Heart right ventricle (tissue), 16 donors: ENCODE measurements around the gene NF1. TPM values are rescaled to one million over a fixed set of nuclear protein-coding genes. Genes with fewer than 3 reads are reported as not detected.
A peak's percentile ranks its signal among the peaks of the same experiment; 100 is the strongest.

Source experiments
- ATAC-seq, 8 donors: fragments of 200-7000 bp; cut with Tn5 transposase; one replicate each; pipeline ENCODE4 v1.9.1; 2020; ENCODE audit warnings: mild to moderate bottlenecking in 8 of 8, moderate library complexity in 8 of 8, moderate number of reproducible peaks in 1 of 8
- DNase-seq, 2 donors: peaks; one replicate each; pipeline ENCODE4 v3.0.0-alpha.2; 2020
- H3K27ac ChIP-seq, 10 donors: fragments of 200-600 bp; sonication (generic) in 2 of 10; one replicate each; pipeline versions ENCODE4 v1.5.0 to v1.8.0; 2020 to 2022; ENCODE audit warnings: mild to moderate bottlenecking in 3 of 10
- H3K27me3 ChIP-seq, 7 donors: fragments of 200-600 bp; one replicate each; pipeline ENCODE4 v1.8.0; 2021 to 2022; ENCODE audit warnings: mild to moderate bottlenecking in 2 of 7
- H3K36me3 ChIP-seq, 9 donors: fragments of 200-600 bp; sonication (generic) in 1 of 9; one replicate each; pipeline versions ENCODE4 v1.5.0 to v1.8.0; 2020 to 2022; ENCODE audit warnings: mild to moderate bottlenecking in 2 of 9
- H3K4me1 ChIP-seq, 9 donors: fragments of 200-600 bp; sonication (generic) in 1 of 9; one replicate each; pipeline versions ENCODE4 v1.5.0 to v1.8.0; 2020 to 2022; ENCODE audit warnings: mild to moderate bottlenecking in 4 of 9
- H3K4me3 ChIP-seq, 10 donors: fragments of 200-600 bp; sonication (generic) in 2 of 10; one replicate each; pipeline versions ENCODE4 v1.5.0 to v1.8.0; 2020 to 2022; ENCODE audit warnings: mild to moderate bottlenecking in 7 of 10, moderate library complexity in 2 of 10
- H3K9me3 ChIP-seq, 11 donors: fragments of 200-600 bp in 10 of 11; sonication (generic) in 2 of 11; one replicate each; pipeline versions ENCODE4 v1.5.0 to v1.8.0; 2013 to 2022; ENCODE audit warnings: mild to moderate bottlenecking in 2 of 11, control low read depth in 1 of 11, moderate library complexity in 1 of 11
- WGBS, 2 donors: extraction: QIAGEN DNeasy Blood & Tissue Kit; methylation state at CpG; one replicate each; pipeline ENCODE4 v1.1.7; 2013; ENCODE audit warnings: inconsistent platforms in 1 of 2; 5-methylcytosine and 5-hydroxymethylcytosine counted together
- intact Hi-C, 10 donors: fragments of 100-400 bp; cut with DNase I; formaldehyde crosslinking; loops; one replicate each; pipeline versions ENCODE4 v1.11.1 to v1.14.2; 2022
- polyA plus RNA-seq, 2 donors: library from polyadenylated mRNA; stranded (reverse); fragments of 200-250 nt; gene quantifications; one replicate each; pipeline ENCODE4 v1.2.3, GENCODE V29; 2013
- total RNA-seq, 10 donors: library from RNA; stranded (reverse); fragmentation: NEBNext Ultra II Directional in 3 of 10; extraction: Animal tissue kit (Norgen Biotek cat#: 25700) in 3 of 10; gene quantifications; one replicate each; pipeline versions ENCODE4 v1.2.1 to v1.2.4, GENCODE V29; 2021 to 2023
- TF ChIP-seq, protein P1 (sequence below), 9 donors: fragments of 200-600 bp; sonication (generic) in 2 of 9; IDR thresholded peaks; one replicate each; pipeline versions ENCODE4 v1.5.0 to v1.8.0; 2021 to 2022; ENCODE audit warnings: antibody characterized with exemption in 9 of 9, mild to moderate bottlenecking in 5 of 9, moderate library complexity in 1 of 9
- donor health status: Arrhythmogenic right ventricular cardiomyopathy.
- donor health status: ischemic (EF 13 %, LVEDD 7.1; RV severe dilation, severe dysfunction).
- donor health status: healthy with polysubstance abuse.
- donor health status: DM: no; HTN: yes; CAD: no.
- donor health status: DM: no; HTN: no; CAD: no.
- donor health status: ischemic (EF 25% LVEDD 6.9; RV normal size, moderate dysfunction).
- donor health status: ischemic (EF 25% LVEDD 5.7; RV mildly dilated, moderate dysfunction).
- donor health status: healthy.
- donor health status: DM: yes; HTN: yes; CAD: no.
- donor health status: Ischemic cardiomyopathy.
- donor health status: ischemic (EF 35%, LVEDD 5.7; RV mildly dilated, moderate dysfunction).
- donor health status: nonischemic (EF 11% LVEDD 7.7; RV severe dilation, severe dysfunction).
- donor health status: DM: yes; HTN: yes; CAD: no.
- donor health status: PGD.
- donor health status: ischemic (EF 29% LVEDD 5.4; RV normal size, mild dysfunction).
- donor health status: nonischemic (EF 23%, LVEDD 6.1; RV moderate dilation, normal function).

NF1 gene
- total and polyA plus RNA-seq, 12 donors, result 4.2 to 71.0 (median 54.6) TPM

DNA sequence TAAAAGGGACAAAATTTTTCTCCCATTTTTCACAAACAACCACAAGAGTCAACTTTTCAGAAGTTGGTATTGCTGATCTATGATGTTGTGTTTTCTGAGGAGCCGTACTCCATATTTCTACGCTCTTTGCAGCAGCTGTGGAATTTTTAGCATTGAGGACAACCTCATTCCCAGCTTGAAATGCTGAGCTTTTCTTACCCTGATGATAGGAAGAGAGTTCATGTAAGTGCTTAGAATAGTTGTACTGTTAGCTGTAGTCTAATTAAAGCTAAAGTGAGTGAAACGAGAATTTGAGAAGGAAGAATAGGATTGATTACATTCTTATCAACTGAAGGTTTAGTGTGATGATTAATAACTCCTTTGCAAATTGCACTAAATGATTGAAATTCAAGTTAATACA is 72.3 kb downstream of the NF1 start:
- WGBS, 2 donors, result 45 to 62% methylated on average over 3 of the region's 3 CpGs
- peak in 7 of 8 donors; percentile 42 to 90 (median 80) for ATAC-seq
- intact Hi-C loops, result loop anchor here in 1 of 10 donors (5.0 kb wide), 1 partner anchor 55 kb away; no protein-coding TSS in a partner anchor

DNA sequence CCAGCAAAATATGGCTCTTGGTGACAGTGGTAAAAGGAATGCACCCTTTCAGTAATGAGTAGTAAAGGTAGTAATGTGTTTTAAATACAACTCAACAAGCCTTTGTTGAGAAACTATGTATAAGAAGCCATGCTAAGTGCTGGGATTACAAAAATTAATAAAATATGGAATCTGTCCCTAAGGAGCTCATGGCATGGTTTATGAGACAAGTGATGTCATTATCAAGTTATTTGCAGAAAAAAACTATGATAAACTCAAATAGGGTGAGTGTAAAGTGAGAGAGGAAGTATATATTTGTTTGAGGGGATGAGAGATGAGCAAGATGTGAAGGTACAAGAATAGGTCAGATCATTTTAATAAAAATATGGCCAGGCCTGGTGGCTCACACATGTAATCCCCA is 76.9 kb downstream of the NF1 start:
- intact Hi-C loops, result no loop called here
- DNase-seq (no peak), ATAC-seq (no peak)
- Histone ChIP-seq H3K27me3 (no peaks in the 10 kb centered on the region), H3K27ac (no peak overlapping the region), H3K4me3 (no peak overlapping the region), H3K9me3 (no peaks in the 10 kb centered on the region), H3K4me1 (peaks cover 0 to 4% (median 0%) of the 10 kb centered on the region in 9 donors), H3K36me3 (peaks cover 0 to 31% (median 0%) of the 10 kb centered on the region in 9 donors)
- TF ChIP-seq, protein P1, sequence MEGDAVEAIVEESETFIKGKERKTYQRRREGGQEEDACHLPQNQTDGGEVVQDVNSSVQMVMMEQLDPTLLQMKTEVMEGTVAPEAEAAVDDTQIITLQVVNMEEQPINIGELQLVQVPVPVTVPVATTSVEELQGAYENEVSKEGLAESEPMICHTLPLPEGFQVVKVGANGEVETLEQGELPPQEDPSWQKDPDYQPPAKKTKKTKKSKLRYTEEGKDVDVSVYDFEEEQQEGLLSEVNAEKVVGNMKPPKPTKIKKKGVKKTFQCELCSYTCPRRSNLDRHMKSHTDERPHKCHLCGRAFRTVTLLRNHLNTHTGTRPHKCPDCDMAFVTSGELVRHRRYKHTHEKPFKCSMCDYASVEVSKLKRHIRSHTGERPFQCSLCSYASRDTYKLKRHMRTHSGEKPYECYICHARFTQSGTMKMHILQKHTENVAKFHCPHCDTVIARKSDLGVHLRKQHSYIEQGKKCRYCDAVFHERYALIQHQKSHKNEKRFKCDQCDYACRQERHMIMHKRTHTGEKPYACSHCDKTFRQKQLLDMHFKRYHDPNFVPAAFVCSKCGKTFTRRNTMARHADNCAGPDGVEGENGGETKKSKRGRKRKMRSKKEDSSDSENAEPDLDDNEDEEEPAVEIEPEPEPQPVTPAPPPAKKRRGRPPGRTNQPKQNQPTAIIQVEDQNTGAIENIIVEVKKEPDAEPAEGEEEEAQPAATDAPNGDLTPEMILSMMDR (IDR thresholded peaks at IDR 0.05), result no peak

More for the DNA sequence above, 72.3 kb downstream of the NF1 start:
- Histone ChIP-seq H3K36me3 (peaks cover 0 to 56% (median 16%) of the 10 kb centered on the region in 9 donors), H3K9me3 (no peaks in the 10 kb centered on the region), H3K4me3 (no peak overlapping the region), H3K4me1 (peaks cover 0 to 4% (median 0%) of the 10 kb centered on the region in 9 donors), H3K27ac (peak overlapping the region in 6 of 10 donors; percentile 46 to 64 (median 54)), H3K27me3 (no peaks in the 10 kb centered on the region)
- no peak for DNase-seq
- TF ChIP-seq, protein P1 (IDR thresholded peaks at IDR 0.05), result no peak

DNA sequence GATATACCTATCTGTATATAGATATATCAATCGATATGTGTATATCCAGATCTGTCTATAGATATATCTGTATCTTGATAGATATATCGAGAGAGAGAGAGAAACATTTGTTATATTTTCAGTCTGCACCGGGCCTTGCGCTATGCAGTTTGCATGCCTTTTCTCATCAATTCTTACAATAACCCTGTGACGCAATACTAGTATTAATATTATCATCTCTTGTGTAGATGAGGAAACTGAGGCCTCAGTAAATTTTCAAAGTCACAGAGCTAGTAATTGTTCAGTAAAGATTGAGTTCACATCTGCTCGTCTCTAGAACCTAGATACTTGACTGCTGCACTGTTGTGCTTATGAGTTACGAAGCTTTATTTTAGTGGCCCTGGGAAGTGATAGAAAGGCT is 77.6 kb downstream of the NF1 start:
- H3K4me1 ChIP-seq, result peaks cover 0 to 4% (median 0%) of the 10 kb centered on the region in 9 donors
- ATAC-seq, result no peak
- no peak overlapping the region for H3K27ac ChIP-seq
- WGBS, 2 donors, result 97 to 99% methylated on average over 7 of the region's 7 CpGs
- H3K9me3 ChIP-seq, result no peaks in the 10 kb centered on the region
- DNase-seq, result no peak
- H3K4me3 ChIP-seq, result no peak overlapping the region
- intact Hi-C loops, result no loop called here
- TF ChIP-seq, protein P1 (IDR thresholded peaks at IDR 0.05), result no peak
- H3K27me3 ChIP-seq, result no peaks in the 10 kb centered on the region
- H3K36me3 ChIP-seq, result peaks cover 0 to 25% (median 0%) of the 10 kb centered on the region in 9 donors

DNA sequence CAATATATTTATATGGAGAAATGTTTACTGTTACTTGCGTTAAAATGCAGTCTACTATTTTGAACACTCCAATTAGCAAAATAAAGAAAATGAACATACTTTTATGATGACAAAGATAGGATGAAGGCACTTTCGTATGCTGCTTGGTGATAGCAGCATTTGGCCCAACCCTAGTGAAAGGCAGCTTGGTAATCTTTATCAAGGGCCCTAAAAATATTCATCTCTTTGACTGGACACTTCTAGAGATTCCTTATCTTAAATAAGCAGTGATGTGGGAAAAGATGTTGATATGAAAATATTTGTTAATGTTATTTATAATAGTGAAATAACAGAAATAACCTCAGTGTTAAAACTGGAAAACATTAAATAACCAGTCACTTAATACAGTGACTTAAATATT is 79.4 kb downstream of the NF1 start:
- ATAC-seq, result no peak
- Histone ChIP-seq H3K4me3 (no peak overlapping the region), H3K27me3 (no peaks in the 10 kb centered on the region), H3K4me1 (no peaks in the 10 kb centered on the region), H3K36me3 (peaks cover 0 to 25% (median 0%) of the 10 kb centered on the region in 9 donors), H3K9me3 (no peaks in the 10 kb centered on the region), H3K27ac (no peak overlapping the region)
- intact Hi-C loops, result no loop called here
- TF ChIP-seq, protein P1 (IDR thresholded peaks at IDR 0.05), result no peak
- no peak for DNase-seq
- 82% methylated on average over 2 of the region's 2 CpGs for WGBS, 2 donors
